ENCODE measurements around the gene ZC3HAV1L. TPM values are rescaled to one million over a fixed set of nuclear protein-coding genes. Genes with fewer than 3 reads are reported as not detected.

ZC3HAV1L gene
- total RNA-seq, 1 donor from 2014 or later: 16.7 TPM

Other genes with a start within 250 kb of the ZC3HAV1L start
- gene TMEM213, start 238.0 kb downstream of the ZC3HAV1L start, total RNA-seq: not detected
- not detected for gene ATP6V0A4, start 237.8 kb downstream of the ZC3HAV1L start, total RNA-seq
- gene KIAA1549, start 54.7 kb downstream of the ZC3HAV1L start, total RNA-seq: 4.2 TPM
- gene ZC3HAV1, start 73.7 kb upstream of the ZC3HAV1L start, total RNA-seq: 18.8 TPM
- 11.5 TPM for gene UBN2, start 195.2 kb upstream of the ZC3HAV1L start, total RNA-seq

Data from skeletal muscle tissue (tissue), 1 donor.